HepG2 (cell line): Measurements from ENCODE around the gene CTAGE9. TPM values are rescaled to one million over a fixed set of nuclear protein-coding genes. Genes with fewer than 3 reads are reported as not detected.

Experiments
- ASH2L ChIP-seq: fragments of 300-600, 200-600 bp; sonication (generic); IDR thresholded peaks from 2 replicates; pipeline ENCODE4 v1.7.0; 2017; ENCODE audit warnings: low read depth, mild to moderate bottlenecking, moderate library complexity, mixed read lengths, low read length; ENCODE audit not compliant: insufficient read length
- ATF7 ChIP-seq, 2 experiments: fragments of 450-650 bp in 1 of 2; sonication (generic) in 1 of 2; formaldehyde crosslinking in 1 of 2; IDR thresholded peaks; 2 replicates each; pipeline versions ENCODE4 v1.4.0 to v1.6.1; 2016 to 2020; ENCODE audit warnings: antibody characterized with exemption in 1 of 2, mild to moderate bottlenecking in 1 of 2, missing genetic modification reagents in 1 of 2
- CEBPB ChIP-seq: IDR thresholded peaks from 2 replicates; pipeline ENCODE4 v1.6.1; 2011; ENCODE audit warnings: low read depth, low read length, improper control_type of control experiment, borderline replicate concordance
- DMAP1 ChIP-seq: IDR thresholded peaks from 2 replicates; pipeline ENCODE4 v1.6.1; 2016
- EP300 ChIP-seq, 3 experiments: sonication (generic) in 1 of 3; formaldehyde crosslinking in 1 of 3; IDR thresholded peaks; 2 replicates each; pipeline versions ENCODE4 v1.5.1 to v1.6.1; 2011 to 2020; ENCODE audit warnings: low read depth in 2 of 3, low read length in 2 of 3, borderline replicate concordance in 1 of 3, improper control_type of control experiment in 1 of 3, mild to moderate bottlenecking in 1 of 3, missing genetic modification reagents in 1 of 3, moderate library complexity in 1 of 3
- GABPB1 ChIP-seq: IDR thresholded peaks from 2 replicates; pipeline ENCODE4 v1.6.1; 2016; ENCODE audit warnings: mild to moderate bottlenecking, missing genetic modification reagents, moderate library complexity, missing compliant biosample characterization
- GATA4 ChIP-seq: sonication (generic); IDR thresholded peaks from 2 replicates; pipeline ENCODE4 v1.6.1; 2016; ENCODE audit warnings: antibody characterized with exemption, low read depth, borderline replicate concordance
- HOXA5 ChIP-seq: sonication (generic); formaldehyde crosslinking; IDR thresholded peaks from 2 replicates; pipeline ENCODE4 v1.4.0; 2020; ENCODE audit warnings: missing genetic modification reagents
- ISL2 ChIP-seq: sonication (generic); formaldehyde crosslinking; IDR thresholded peaks from 2 replicates; pipeline ENCODE4 v1.5.0; 2020; ENCODE audit warnings: missing genetic modification reagents
- MXI1 ChIP-seq: IDR thresholded peaks from 3 replicates; pipeline ENCODE4 v1.6.1; 2012; ENCODE audit warnings: low read depth, low read length, inconsistent platforms, borderline replicate concordance
- NCOA2 ChIP-seq: sonication (generic); formaldehyde crosslinking; IDR thresholded peaks from 2 replicates; pipeline ENCODE4 v1.8.0; 2022; ENCODE audit warnings: inconsistent platforms
- NFE2L2 ChIP-seq: fragments of 150-350 bp; IDR thresholded peaks from 2 replicates; pipeline ENCODE4 v1.6.1; 2014; ENCODE audit warnings: low read length
- NFIC ChIP-seq: IDR thresholded peaks from 2 replicates; pipeline ENCODE4 v1.6.1; 2012; ENCODE audit warnings: mild to moderate bottlenecking, low read length, inconsistent platforms
- PPARG ChIP-seq: conservative IDR thresholded peaks from 2 replicates; pipeline ENCODE4 v1.6.1; 2016; ENCODE audit warnings: missing biosample characterization, missing genetic modification reagents
- PRPF4 ChIP-seq: fragments of 200-400 bp; formaldehyde crosslinking; IDR thresholded peaks from 2 replicates; pipeline ENCODE4 v1.6.1; 2016; ENCODE audit warnings: low read length, low read depth; ENCODE audit not compliant: poor library complexity, severe bottlenecking
- REL ChIP-seq: sonication (generic); formaldehyde crosslinking; conservative IDR thresholded peaks from 2 replicates; pipeline ENCODE4 v1.8.0; 2022; ENCODE audit warnings: mild to moderate bottlenecking, missing genetic modification reagents, moderate library complexity
- RELA ChIP-seq: sonication (generic); formaldehyde crosslinking; IDR thresholded peaks from 2 replicates; pipeline ENCODE4 v1.4.0; 2020; ENCODE audit warnings: missing genetic modification reagents
- WIZ ChIP-seq: sonication (generic); formaldehyde crosslinking; IDR thresholded peaks from 2 replicates; pipeline ENCODE4 v1.5.1; 2020; ENCODE audit warnings: mild to moderate bottlenecking, missing genetic modification reagents
- ZBTB42 ChIP-seq: sonication (generic); formaldehyde crosslinking; IDR thresholded peaks from 2 replicates; pipeline ENCODE4 v1.5.0; 2020; ENCODE audit warnings: mild to moderate bottlenecking, missing genetic modification reagents
- ZFP62 ChIP-seq: sonication (generic); formaldehyde crosslinking; IDR thresholded peaks from 2 replicates; pipeline ENCODE4 v1.4.0; 2020; ENCODE audit warnings: missing genetic modification reagents
- ZIK1 ChIP-seq: sonication (generic); formaldehyde crosslinking; IDR thresholded peaks from 2 replicates; pipeline ENCODE4 v1.5.0; 2020; ENCODE audit warnings: mild to moderate bottlenecking, low read depth, missing genetic modification reagents, borderline replicate concordance
- ZNF17 ChIP-seq: sonication (generic); formaldehyde crosslinking; IDR thresholded peaks from 2 replicates; pipeline ENCODE4 v1.5.0; 2020; ENCODE audit warnings: mild to moderate bottlenecking, missing genetic modification reagents
- ZNF256 ChIP-seq: sonication (generic); formaldehyde crosslinking; conservative IDR thresholded peaks from 2 replicates; pipeline ENCODE4 v1.4.0; 2020; ENCODE audit warnings: missing genetic modification reagents
- ZNF34 ChIP-seq: sonication (generic); formaldehyde crosslinking; IDR thresholded peaks from 2 replicates; pipeline ENCODE4 v1.4.0; 2020; ENCODE audit warnings: mild to moderate bottlenecking, missing genetic modification reagents, borderline replicate concordance
- ZNF432 ChIP-seq: sonication (generic); formaldehyde crosslinking; IDR thresholded peaks from 2 replicates; pipeline ENCODE4 v1.5.0; 2020; ENCODE audit warnings: missing genetic modification reagents, mild to moderate bottlenecking, borderline replicate concordance
- ZNF441 ChIP-seq: sonication (generic); formaldehyde crosslinking; IDR thresholded peaks from 2 replicates; pipeline ENCODE4 v1.7.0; 2021; ENCODE audit warnings: missing genetic modification reagents, borderline replicate concordance
- ZNF484 ChIP-seq: sonication (generic); formaldehyde crosslinking; IDR thresholded peaks from 2 replicates; pipeline ENCODE4 v1.5.1; 2020; ENCODE audit warnings: mild to moderate bottlenecking, low read depth, missing genetic modification reagents, borderline replicate concordance
- ZNF572 ChIP-seq: sonication (generic); formaldehyde crosslinking; IDR thresholded peaks from 2 replicates; pipeline ENCODE4 v1.5.1; 2020; ENCODE audit warnings: mild to moderate bottlenecking, missing genetic modification reagents
- ZNF598 ChIP-seq: sonication (generic); formaldehyde crosslinking; IDR thresholded peaks from 2 replicates; pipeline ENCODE4 v1.5.1; 2020; ENCODE audit warnings: mild to moderate bottlenecking, missing genetic modification reagents, borderline replicate concordance
- ZSCAN21 ChIP-seq: sonication (generic); formaldehyde crosslinking; IDR thresholded peaks from 2 replicates; pipeline ENCODE4 v1.8.0; 2022; ENCODE audit warnings: mild to moderate bottlenecking, missing genetic modification reagents, moderate library complexity, borderline replicate concordance
- polyA plus RNA-seq, 8 experiments: library from polyadenylated mRNA; depleted of rRNA in 3 of 8; stranded (reverse) in 7 of 8; unstranded in 1 of 8; fragments of >200 nt; fragmentation: Illumina TruSeq in 4 of 8; extraction: Trizol in 4 of 8; gene quantifications; 2 replicates each; pipeline versions ENCODE4 v1.2.1 to v1.2.3, GENCODE V29; 2011 to 2016; ENCODE audit warnings: low read depth in 4 of 8, missing spikeins in 1 of 8, mixed read lengths in 1 of 8; ENCODE audit not compliant: insufficient read depth in 1 of 8
- total RNA-seq, 5 experiments: library from RNA; depleted of rRNA; stranded (reverse); fragments of >200 nt; fragmentation: Illumina TruSeq; extraction: Trizol; gene quantifications; 2 replicates each; pipeline ENCODE4 v1.2.3, GENCODE V29; 2016; ENCODE audit warnings: low read depth in 1 of 5
- TF ChIP-seq, protein P1 (sequence below): sonication (generic); formaldehyde crosslinking; IDR thresholded peaks from 2 replicates; pipeline ENCODE4 v1.4.0; 2020; ENCODE audit warnings: missing genetic modification reagents
- TF ChIP-seq, protein P2 (sequence below): sonication (generic); formaldehyde crosslinking; IDR thresholded peaks from 2 replicates; pipeline ENCODE4 v1.5.1; 2020; ENCODE audit warnings: missing genetic modification reagents, mild to moderate bottlenecking, borderline replicate concordance
- TF ChIP-seq, protein P3 (sequence below): sonication (generic); formaldehyde crosslinking; IDR thresholded peaks from 2 replicates; pipeline ENCODE4 v1.4.0; 2020; ENCODE audit warnings: mild to moderate bottlenecking, missing genetic modification reagents

CTAGE9 gene
- total and polyA plus RNA-seq, 2 of the 13 experiments (the other 11 are each of a cell fraction or from before 2014, with no cell fraction given), result not detected

DNA sequence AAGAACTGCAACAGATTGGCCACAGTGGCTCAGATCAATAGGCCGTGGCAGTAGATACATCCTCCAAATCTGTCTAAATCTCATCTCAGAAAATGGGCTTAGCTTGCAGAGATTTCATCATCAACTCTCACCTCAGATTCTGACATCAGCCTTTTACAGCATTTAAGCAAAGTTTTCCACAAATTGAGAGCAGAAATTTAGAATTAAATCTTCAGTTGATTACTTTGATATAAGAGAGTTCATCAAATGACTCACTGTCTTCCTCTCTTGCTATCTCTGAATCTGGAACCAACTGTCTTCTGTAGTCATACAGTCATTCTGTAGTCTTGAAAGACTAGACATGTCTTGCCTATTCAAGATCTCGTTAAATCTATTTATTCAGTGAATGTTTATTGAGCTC, 45.2 kb upstream of the CTAGE9 start (continued):
- no peak for TF ChIP-seq ZNF432 (CRISPR knock-in tag)
- no peak for TF ChIP-seq ZFP62 (CRISPR knock-in tag)
- no peak for TF ChIP-seq ISL2 (CRISPR knock-in tag)
- TF ChIP-seq ZNF598 (CRISPR knock-in tag), result no peak
- no peak for TF ChIP-seq NFE2L2
- no peak for TF ChIP-seq GABPB1 (CRISPR knock-in tag)
- no peak for TF ChIP-seq RELA
- TF ChIP-seq MXI1, result no peak
- no peak for TF ChIP-seq DMAP1
- TF ChIP-seq ZSCAN21 (CRISPR knock-in tag), result no peak
- no peak for TF ChIP-seq ZNF484 (CRISPR knock-in tag)
- no peak for TF ChIP-seq NFIC
- TF ChIP-seq ASH2L, result no peak
- 0 out of 2 replicates have a peak, but pooled peaks have one; percentile 10 for TF ChIP-seq PPARG (CRISPR knock-in tag)
- TF ChIP-seq ZIK1, result no peak
- TF ChIP-seq, protein P1, sequence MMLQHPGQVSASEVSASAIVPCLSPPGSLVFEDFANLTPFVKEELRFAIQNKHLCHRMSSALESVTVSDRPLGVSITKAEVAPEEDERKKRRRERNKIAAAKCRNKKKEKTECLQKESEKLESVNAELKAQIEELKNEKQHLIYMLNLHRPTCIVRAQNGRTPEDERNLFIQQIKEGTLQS (CRISPR knock-in tag), result no peak
- TF ChIP-seq ZNF17 (CRISPR knock-in tag), result no peak
- TF ChIP-seq ZNF256 (CRISPR knock-in tag), result no peak
- TF ChIP-seq NCOA2 (CRISPR knock-in tag), result 0 out of 2 replicates have a peak, but pooled peaks have one; percentile 13
- TF ChIP-seq REL (CRISPR knock-in tag), result no peak
- TF ChIP-seq PRPF4, result no peak
- no peak for TF ChIP-seq ZNF34 (CRISPR knock-in tag)
- TF ChIP-seq, protein P2, sequence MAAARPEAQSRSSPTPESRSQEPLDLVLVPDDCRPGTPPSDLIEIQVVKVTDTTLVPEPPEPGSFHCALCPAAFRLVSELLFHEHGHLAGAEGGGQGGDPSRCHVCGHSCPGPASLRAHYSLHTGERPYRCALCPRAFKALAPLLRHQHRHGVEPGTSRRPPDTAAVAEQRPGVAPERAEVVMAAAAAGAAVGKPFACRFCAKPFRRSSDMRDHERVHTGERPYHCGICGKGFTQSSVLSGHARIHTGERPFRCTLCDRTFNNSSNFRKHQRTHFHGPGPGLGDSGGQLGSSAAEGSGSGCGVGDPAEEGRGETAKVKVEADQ (CRISPR knock-in tag), result no peak
- TF ChIP-seq GATA4, result no peak
- TF ChIP-seq EP300 (IDR thresholded peaks at IDR 0.05; ENCODE audit: low read depth in 2 of 2, low read length in 2 of 2), result no peak
- peak; percentile 36; the same call in 1 of the 2 replicates for TF ChIP-seq EP300 (CRISPR knock-in tag; IDR thresholded peaks at IDR 0.05; ENCODE audit: borderline replicate concordance)
- no peak for TF ChIP-seq WIZ (CRISPR knock-in tag)
- TF ChIP-seq ATF7 (IDR thresholded peaks at IDR 0.05), result 0 out of 2 replicates have a peak, but pooled peaks have one; percentile 15
- no peak for TF ChIP-seq ATF7 (CRISPR knock-in tag; IDR thresholded peaks at IDR 0.05)
- TF ChIP-seq HOXA5 (CRISPR knock-in tag), result 0 out of 2 replicates have a peak, but pooled peaks have one; percentile 35
- TF ChIP-seq, protein P3, sequence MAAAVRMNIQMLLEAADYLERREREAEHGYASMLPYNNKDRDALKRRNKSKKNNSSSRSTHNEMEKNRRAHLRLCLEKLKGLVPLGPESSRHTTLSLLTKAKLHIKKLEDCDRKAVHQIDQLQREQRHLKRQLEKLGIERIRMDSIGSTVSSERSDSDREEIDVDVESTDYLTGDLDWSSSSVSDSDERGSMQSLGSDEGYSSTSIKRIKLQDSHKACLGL (CRISPR knock-in tag), result no peak
- TF ChIP-seq ZBTB42, result no peak
- TF ChIP-seq CEBPB, result peak; percentile 18; the same call in 1 of the 2 replicates
- TF ChIP-seq ZNF572, result no peak
- no peak for TF ChIP-seq ZNF441 (CRISPR knock-in tag)
